ENCODE data around the gene NTRK1. TPM values are rescaled to one million over a fixed set of nuclear protein-coding genes. Genes with fewer than 3 reads are reported as not detected.

Gene NTRK1
- total and polyA plus RNA-seq, 2 of the 13 experiments (the other 11 are each of a cell fraction or from before 2014, with no cell fraction given), result not detected

- no peak for TF ChIP-seq ZNF660 (CRISPR knock-in tag; IDR thresholded peaks at IDR 0.05; ENCODE audit: borderline replicate concordance, low read depth)
- TF ChIP-seq TFDP1 (CRISPR knock-in tag; IDR thresholded peaks at IDR 0.05; ENCODE audit: borderline replicate concordance), result no peak
Observed at GRCh38 chr1:156865258-156865657, 4.6 kb downstream of the NTRK1 start (continued).

GRCh38 chr1:156865865-156866248, 5.2 kb downstream of the NTRK1 start:
- Histone ChIP-seq H2AFZ (ENCODE audit: low read length) (no peak overlapping the region), H3K27me3 (ENCODE audit: control insufficient read depth in 1 of 2, insufficient read depth in 2 of 2, low read length in 2 of 2) (peaks cover 14 to 70% of the 10 kb centered on the region in 2 experiments), H3K4me1 (ENCODE audit: insufficient read depth, low read length) (no peaks in the 10 kb centered on the region), H3K79me2 (ENCODE audit: insufficient read depth, low read length) (no peaks in the 10 kb centered on the region), H3K9ac (ENCODE audit: insufficient read depth, low read depth, low read length) (no peak overlapping the region), H4K20me1 (ENCODE audit: insufficient read depth, low read length) (no peaks in the 10 kb centered on the region), H3K4me2 (ENCODE audit: low read depth, low read length) (no peak overlapping the region), H3K4me3 (replicated peaks in 1 of 3; ENCODE audit: insufficient read depth in 1 of 3, low read depth in 2 of 3, low read length in 3 of 3) (no peak overlapping the region), H3K27ac (ENCODE audit: extremely low read length, insufficient read depth, low read length) (no peak overlapping the region), H3K36me3 (replicated peaks in 1 of 2; ENCODE audit: control insufficient read depth in 1 of 2, insufficient read depth in 2 of 2, low read length in 2 of 2) (no peaks in the 10 kb centered on the region), H3K9me3 (ENCODE audit: low read length) (no peaks in the 10 kb centered on the region)
- TF ChIP-seq ZNF768 (CRISPR knock-in tag; IDR thresholded peaks at IDR 0.05) (peak; percentile 79; the same call in 1 of the 2 replicates), ZNF644 (CRISPR knock-in tag; IDR thresholded peaks at IDR 0.05; ENCODE audit: low read depth) (no peak), ATF7 (IDR thresholded peaks at IDR 0.05) (0 out of 2 replicates have a peak, but pooled peaks have one; percentile 20), ATF7 (CRISPR knock-in tag; IDR thresholded peaks at IDR 0.05) (no peak)
- 18% methylated on average over 4 of the region's 4 CpGs for WGBS (ENCODE audit: low lambda C conversion rate)
- no TSS peak for BruUV-seq (replicated peaks)
- intact Hi-C loops (cut with micrococcal nuclease; ENCODE audit: unreplicated experiment) (loop anchor here (10.0 kb wide), 1 partner anchor 71 kb away; no protein-coding TSS in a partner anchor), in situ Hi-C loops (cut with HindIII; ENCODE audit: extremely low pct_ligation_motif_present, low pct_unique_long_range_greater_than_20kb) (loop anchor here (10.0 kb wide), 1 partner anchor 171 kb away; no protein-coding TSS in a partner anchor)
- ChIA-PET POLR2A (no interaction called here), CTCF (ENCODE audit: low intra/inter-chr PET ratio, low total read pairs) (no interaction called here)
- FAIRE-seq (no peak), DNase-seq (ENCODE audit: low spot score) (no peak), ATAC-seq (no peak)

Data from HepG2 (cell line).